Eye (tissue), 1 donor: ENCODE results near the gene PIK3C2B.
A peak's percentile ranks its signal among the peaks of the same experiment; 100 is the strongest.

ENCODE experiments used
- DNase-seq: peaks from one replicate; pipeline ENCODE4 v3.0.0-alpha.2; 2015

PIK3C2B gene

GRCh38 chr1:204456826-204457442 lies 37.7 kb downstream of the PIK3C2B start:
- DNase-seq: peak; percentile 92

GRCh38 chr1:204455831-204456145 lies 38.8 kb downstream of the PIK3C2B start:
- peak; percentile 14 for DNase-seq

GRCh38 chr1:204455063-204455830 lies 39.4 kb downstream of the PIK3C2B start:
- DNase-seq: peak; percentile 92

- DNase-seq: peak; percentile 45
Observed at GRCh38 chr1:204454476-204454875, 40.1 kb downstream of the PIK3C2B start.

- DNase-seq: no peak
Observed at GRCh38 chr1:204453141-204453772, 41.3 kb downstream of the PIK3C2B start.

GRCh38 chr1:204451352-204452124 lies 43.1 kb downstream of the PIK3C2B start:
- DNase-seq: no peak

GRCh38 chr1:204450461-204451257 lies 43.9 kb downstream of the PIK3C2B start:
- no peak for DNase-seq

- DNase-seq: no peak
Observed at GRCh38 chr1:204449678-204450280, 44.8 kb downstream of the PIK3C2B start.

GRCh38 chr1:204448991-204449677 lies 45.5 kb downstream of the PIK3C2B start:
- DNase-seq: no peak

GRCh38 chr1:204448344-204448964 lies 46.2 kb downstream of the PIK3C2B start:
- no peak for DNase-seq

GRCh38 chr1:204447736-204448135 lies 46.9 kb downstream of the PIK3C2B start:
- no peak for DNase-seq

GRCh38 chr1:204447190-204447589 lies 47.4 kb downstream of the PIK3C2B start:
- DNase-seq: peak; percentile 60

- DNase-seq: peak; percentile 95
Observed at GRCh38 chr1:204446413-204447111, 48.0 kb downstream of the PIK3C2B start.

GRCh38 chr1:204445860-204446412 lies 48.7 kb downstream of the PIK3C2B start:
- peak; percentile 47 for DNase-seq
